ENCODE results near the gene KIAA1671.

DNA sequence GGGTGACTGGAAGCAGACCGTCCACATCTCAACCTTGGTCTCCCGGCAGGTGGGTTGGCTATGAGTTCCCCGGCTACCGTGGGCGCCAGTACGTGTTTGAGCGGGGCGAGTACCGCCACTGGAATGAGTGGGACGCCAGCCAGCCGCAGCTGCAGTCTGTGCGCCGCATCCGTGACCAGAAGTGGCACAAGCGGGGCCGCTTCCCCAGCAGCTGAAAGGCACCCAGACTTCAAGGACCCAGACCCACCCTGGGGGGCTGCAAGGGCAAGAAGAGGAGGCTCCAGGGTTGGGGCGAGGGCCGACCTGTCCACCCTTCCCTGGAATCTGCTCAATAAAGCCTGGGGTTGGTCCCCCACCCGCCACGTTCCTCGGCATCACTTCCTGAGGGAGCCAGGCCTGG is 254.5 kb downstream of the KIAA1671 start:
- TF ChIP-seq, protein P1, sequence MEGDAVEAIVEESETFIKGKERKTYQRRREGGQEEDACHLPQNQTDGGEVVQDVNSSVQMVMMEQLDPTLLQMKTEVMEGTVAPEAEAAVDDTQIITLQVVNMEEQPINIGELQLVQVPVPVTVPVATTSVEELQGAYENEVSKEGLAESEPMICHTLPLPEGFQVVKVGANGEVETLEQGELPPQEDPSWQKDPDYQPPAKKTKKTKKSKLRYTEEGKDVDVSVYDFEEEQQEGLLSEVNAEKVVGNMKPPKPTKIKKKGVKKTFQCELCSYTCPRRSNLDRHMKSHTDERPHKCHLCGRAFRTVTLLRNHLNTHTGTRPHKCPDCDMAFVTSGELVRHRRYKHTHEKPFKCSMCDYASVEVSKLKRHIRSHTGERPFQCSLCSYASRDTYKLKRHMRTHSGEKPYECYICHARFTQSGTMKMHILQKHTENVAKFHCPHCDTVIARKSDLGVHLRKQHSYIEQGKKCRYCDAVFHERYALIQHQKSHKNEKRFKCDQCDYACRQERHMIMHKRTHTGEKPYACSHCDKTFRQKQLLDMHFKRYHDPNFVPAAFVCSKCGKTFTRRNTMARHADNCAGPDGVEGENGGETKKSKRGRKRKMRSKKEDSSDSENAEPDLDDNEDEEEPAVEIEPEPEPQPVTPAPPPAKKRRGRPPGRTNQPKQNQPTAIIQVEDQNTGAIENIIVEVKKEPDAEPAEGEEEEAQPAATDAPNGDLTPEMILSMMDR (conservative IDR thresholded peaks at IDR 0.05), result no peak
- TF ChIP-seq ZFX (IDR thresholded peaks at IDR 0.05), result no peak
